ENCODE results near the gene NELL2. TPM values are rescaled to one million over a fixed set of nuclear protein-coding genes. Genes with fewer than 3 reads are reported as not detected.

The NELL2 gene
- 0.11 TPM for polyA plus RNA-seq (2013, experiment 1 of 2)
- 0.05 TPM for polyA plus RNA-seq (2013, experiment 2 of 2)

DNA sequence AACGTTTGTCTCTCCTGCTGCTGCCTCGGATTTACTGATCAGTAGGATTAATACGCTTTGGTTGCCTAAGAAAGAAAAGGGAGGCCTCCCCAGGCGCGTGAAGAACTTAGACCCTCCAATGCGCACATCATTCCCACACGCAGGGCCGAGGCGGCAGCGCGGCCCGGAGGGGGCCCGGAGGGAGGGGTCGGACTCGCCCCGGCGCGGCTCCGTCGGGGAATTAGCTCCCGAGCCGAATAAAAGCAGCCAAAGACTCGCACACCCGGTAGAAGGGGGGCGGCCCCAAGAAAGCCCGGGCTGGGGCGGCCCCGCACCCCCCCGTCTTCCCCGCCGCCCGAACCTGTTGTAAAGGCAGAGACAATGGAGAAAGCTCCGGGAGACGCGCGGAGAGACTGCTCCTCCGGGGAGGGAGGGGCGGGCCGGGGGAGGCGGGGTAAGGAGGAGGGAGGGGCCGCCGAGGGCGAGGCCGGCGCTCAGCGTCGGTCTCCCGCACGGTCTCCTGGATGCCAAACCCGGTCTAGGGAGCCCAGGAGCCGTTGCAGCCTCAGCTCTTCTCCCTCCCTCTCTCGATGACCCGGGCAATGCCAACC is at the start of gene NELL2:
Gene NELL2, minus strand, starts transcription at position 362 of the 590 bp plus-strand sequence. CDS start 446 bp downstream, outside the sequence.
- Histone ChIP-seq H3K4me2 (ENCODE audit: low read length, poor library complexity, severe bottlenecking) (peak within 1 kb of the TSS; percentile 96), H3K14ac (ENCODE audit: low read length in 2 of 2) (no peak within 1 kb of the TSS), H3K4me1 (ENCODE audit: control insufficient read depth, insufficient read depth, low read depth, low read length) (peaks cover 19% of the 10 kb centered on the region)

GRCh38 chr12:44921736-44922135 is 45.6 kb upstream of the NELL2 start:
- 86% methylated on average over 1 of the region's 3 CpGs for WGBS
- Histone ChIP-seq H3K9me3 (ENCODE audit: control insufficient read depth, low read length) (no peaks in the 10 kb centered on the region), H3K23ac (ENCODE audit: low read length in 2 of 2) (no peak overlapping the region), H3K4me3 (ENCODE audit: insufficient read depth in 1 of 2, low read depth in 1 of 2, low read length in 2 of 2) (no peak overlapping the region), H3K79me1 (replicated peaks; ENCODE audit: low read length, poor library complexity, severe bottlenecking) (no peaks in the 10 kb centered on the region), H2BK12ac (ENCODE audit: low read length in 2 of 2) (no peak overlapping the region), H2AFZ (ENCODE audit: low read depth, low read length) (no peak overlapping the region), H3K27me3 (ENCODE audit: control insufficient read depth in 1 of 2, insufficient read depth in 1 of 2, low read length in 2 of 2) (no peaks in the 10 kb centered on the region), H3K4ac (ENCODE audit: low read depth in 1 of 2, low read length in 2 of 2) (no peak overlapping the region), H4K91ac (ENCODE audit: low read length) (no peak overlapping the region), H3K4me2 (ENCODE audit: low read length, poor library complexity, severe bottlenecking) (no peak overlapping the region), H3K36me3 (ENCODE audit: control insufficient read depth in 1 of 2, insufficient read depth in 2 of 2, low read depth in 1 of 2, low read length in 2 of 2) (no peaks in the 10 kb centered on the region), H2BK120ac (ENCODE audit: low read depth, low read length) (no peak overlapping the region), H3K27ac (ENCODE audit: low read length, poor library complexity, severe bottlenecking) (no peak overlapping the region), H3K18ac (ENCODE audit: low read depth in 1 of 2, low read length in 2 of 2) (no peak overlapping the region), H4K8ac (ENCODE audit: low read length) (no peak overlapping the region), H3K14ac (ENCODE audit: low read length in 2 of 2) (no peak overlapping the region), H3K9ac (ENCODE audit: low read length) (no peak overlapping the region), H2AK5ac (ENCODE audit: low read length, severe bottlenecking) (no peak overlapping the region), H2BK15ac (ENCODE audit: low read depth, poor library complexity, severe bottlenecking) (no peak overlapping the region), H2BK5ac (ENCODE audit: low read depth, low read length, poor library complexity, severe bottlenecking) (no peak overlapping the region), H3K4me1 (ENCODE audit: control insufficient read depth, insufficient read depth, low read depth, low read length) (no peaks in the 10 kb centered on the region)
- DNase-seq, result no peak

More for the DNA sequence above, at the start of gene NELL2:
- Histone ChIP-seq H4K91ac (ENCODE audit: low read length) (no peak within 1 kb of the TSS), H3K23ac (ENCODE audit: low read length in 2 of 2) (no peak within 1 kb of the TSS), H3K27me3 (ENCODE audit: control insufficient read depth in 1 of 2, insufficient read depth in 1 of 2, low read length in 2 of 2) (peaks cover 30 to 48% of the 10 kb centered on the region in 2 experiments), H3K9me3 (ENCODE audit: control insufficient read depth, low read length) (peaks cover 6% of the 10 kb centered on the region), H3K27ac (ENCODE audit: low read length, poor library complexity, severe bottlenecking) (no peak within 1 kb of the TSS), H2BK12ac (ENCODE audit: low read length in 2 of 2) (no peak within 1 kb of the TSS), H3K79me1 (replicated peaks; ENCODE audit: low read length, poor library complexity, severe bottlenecking) (no peaks in the 10 kb centered on the region), H3K36me3 (ENCODE audit: control insufficient read depth in 1 of 2, insufficient read depth in 2 of 2, low read depth in 1 of 2, low read length in 2 of 2) (no peaks in the 10 kb centered on the region), H3K18ac (ENCODE audit: low read depth in 1 of 2, low read length in 2 of 2) (no peak within 1 kb of the TSS), H2BK15ac (ENCODE audit: low read depth, poor library complexity, severe bottlenecking) (no peak within 1 kb of the TSS), H3K4me3 (ENCODE audit: insufficient read depth in 1 of 2, low read depth in 1 of 2, low read length in 2 of 2) (peak within 1 kb of the TSS; percentile 50 to 82), H2BK5ac (ENCODE audit: low read depth, low read length, poor library complexity, severe bottlenecking) (no peak within 1 kb of the TSS), H2AFZ (ENCODE audit: low read depth, low read length) (peak within 1 kb of the TSS; percentile 29), H2AK5ac (ENCODE audit: low read length, severe bottlenecking) (no peak within 1 kb of the TSS), H3K4ac (ENCODE audit: low read depth in 1 of 2, low read length in 2 of 2) (no peak within 1 kb of the TSS), H2BK120ac (ENCODE audit: low read depth, low read length) (no peak within 1 kb of the TSS), H4K8ac (ENCODE audit: low read length) (no peak within 1 kb of the TSS), H3K9ac (ENCODE audit: low read length) (no peak within 1 kb of the TSS)
- peak; percentile 19 for DNase-seq
- WGBS, result under 1% methylated on average over 28 of the region's 53 CpGs

DNA sequence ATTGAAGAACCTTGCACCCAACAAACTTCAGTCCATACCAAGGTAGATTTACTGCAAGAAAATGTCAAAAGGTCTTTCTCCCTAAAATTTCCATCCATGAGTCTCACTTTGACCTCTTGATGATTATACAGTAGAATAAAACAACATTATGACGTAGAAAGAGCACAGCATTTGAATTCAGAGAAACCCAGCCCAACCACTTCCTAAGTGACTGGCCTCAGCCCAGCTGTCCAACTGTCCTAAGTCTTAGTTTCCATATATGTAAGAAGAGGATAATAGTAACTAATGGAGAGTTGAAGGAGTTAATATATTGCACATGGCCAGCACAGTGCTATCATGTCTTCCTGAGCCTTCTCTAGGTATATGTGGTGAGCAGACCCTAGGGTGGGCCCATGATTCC is 41.0 kb upstream of the NELL2 start:
- no peak overlapping the region for H4K8ac ChIP-seq (ENCODE audit: low read length)
- 67% methylated on average over 1 of the region's 1 CpG for WGBS
- H3K36me3 ChIP-seq (ENCODE audit: control insufficient read depth in 1 of 2, insufficient read depth in 2 of 2, low read depth in 1 of 2, low read length in 2 of 2), result no peaks in the 10 kb centered on the region
- no peak overlapping the region for H3K27ac ChIP-seq (ENCODE audit: low read length, poor library complexity, severe bottlenecking)
- no peak overlapping the region for H3K4me3 ChIP-seq (ENCODE audit: insufficient read depth in 1 of 2, low read depth in 1 of 2, low read length in 2 of 2)
- H2BK120ac ChIP-seq (ENCODE audit: low read depth, low read length), result no peak overlapping the region
- no peak overlapping the region for H2BK5ac ChIP-seq (ENCODE audit: low read depth, low read length, poor library complexity, severe bottlenecking)
- H2AK5ac ChIP-seq (ENCODE audit: low read length, severe bottlenecking), result no peak overlapping the region
- H3K4me1 ChIP-seq (ENCODE audit: control insufficient read depth, insufficient read depth, low read depth, low read length), result no peaks in the 10 kb centered on the region
- H3K14ac ChIP-seq (ENCODE audit: low read length in 2 of 2), result no peak overlapping the region
- H3K4me2 ChIP-seq (ENCODE audit: low read length, poor library complexity, severe bottlenecking), result no peak overlapping the region
- no peak overlapping the region for H3K18ac ChIP-seq (ENCODE audit: low read depth in 1 of 2, low read length in 2 of 2)
- no peak overlapping the region for H2BK12ac ChIP-seq (ENCODE audit: low read length in 2 of 2)
- H3K23ac ChIP-seq (ENCODE audit: low read length in 2 of 2), result no peak overlapping the region
- H3K9ac ChIP-seq (ENCODE audit: low read length), result no peak overlapping the region
- no peak overlapping the region for H2BK15ac ChIP-seq (ENCODE audit: low read depth, poor library complexity, severe bottlenecking)
- H3K4ac ChIP-seq (ENCODE audit: low read depth in 1 of 2, low read length in 2 of 2), result no peak overlapping the region
- no peaks in the 10 kb centered on the region for H3K9me3 ChIP-seq (ENCODE audit: control insufficient read depth, low read length)
- H4K91ac ChIP-seq (ENCODE audit: low read length), result no peak overlapping the region
- H3K79me1 ChIP-seq (replicated peaks; ENCODE audit: low read length, poor library complexity, severe bottlenecking), result no peaks in the 10 kb centered on the region
- no peaks in the 10 kb centered on the region for H3K27me3 ChIP-seq (ENCODE audit: control insufficient read depth in 1 of 2, insufficient read depth in 1 of 2, low read length in 2 of 2)
- H2AFZ ChIP-seq (ENCODE audit: low read depth, low read length), result no peak overlapping the region
- DNase-seq, result no peak

GRCh38 chr12:44915958-44916357 is 39.8 kb upstream of the NELL2 start:
- Histone ChIP-seq H3K18ac (ENCODE audit: low read depth in 1 of 2, low read length in 2 of 2) (no peak overlapping the region), H3K14ac (ENCODE audit: low read length in 2 of 2) (no peak overlapping the region), H3K27me3 (ENCODE audit: control insufficient read depth in 1 of 2, insufficient read depth in 1 of 2, low read length in 2 of 2) (no peaks in the 10 kb centered on the region), H3K23ac (ENCODE audit: low read length in 2 of 2) (no peak overlapping the region), H3K79me1 (replicated peaks; ENCODE audit: low read length, poor library complexity, severe bottlenecking) (no peaks in the 10 kb centered on the region), H2AFZ (ENCODE audit: low read depth, low read length) (no peak overlapping the region), H3K4ac (ENCODE audit: low read depth in 1 of 2, low read length in 2 of 2) (no peak overlapping the region), H2AK5ac (ENCODE audit: low read length, severe bottlenecking) (no peak overlapping the region), H3K9me3 (ENCODE audit: control insufficient read depth, low read length) (no peaks in the 10 kb centered on the region), H2BK15ac (ENCODE audit: low read depth, poor library complexity, severe bottlenecking) (no peak overlapping the region), H3K4me2 (ENCODE audit: low read length, poor library complexity, severe bottlenecking) (no peak overlapping the region), H4K8ac (ENCODE audit: low read length) (no peak overlapping the region), H2BK120ac (ENCODE audit: low read depth, low read length) (no peak overlapping the region), H2BK5ac (ENCODE audit: low read depth, low read length, poor library complexity, severe bottlenecking) (no peak overlapping the region), H3K9ac (ENCODE audit: low read length) (no peak overlapping the region), H3K4me3 (ENCODE audit: insufficient read depth in 1 of 2, low read depth in 1 of 2, low read length in 2 of 2) (no peak overlapping the region), H3K27ac (ENCODE audit: low read length, poor library complexity, severe bottlenecking) (no peak overlapping the region), H4K91ac (ENCODE audit: low read length) (no peak overlapping the region), H2BK12ac (ENCODE audit: low read length in 2 of 2) (no peak overlapping the region), H3K4me1 (ENCODE audit: control insufficient read depth, insufficient read depth, low read depth, low read length) (no peaks in the 10 kb centered on the region), H3K36me3 (ENCODE audit: control insufficient read depth in 1 of 2, insufficient read depth in 2 of 2, low read depth in 1 of 2, low read length in 2 of 2) (no peaks in the 10 kb centered on the region)
- DNase-seq, result no peak

All from mesenchymal stem cell (in vitro differentiated cells and primary cell).